Endothelial cell of umbilical vein (primary cell): Measurements from ENCODE around the gene INSIG2. TPM values are rescaled to one million over a fixed set of nuclear protein-coding genes. Genes with fewer than 3 reads are reported as not detected.

ENCODE experiments used
- BruUV-seq: library from RNA; stranded (reverse); fragments of 400-500 nt; replicated peaks from 2 replicates; lab custom pipeline; 2021; lab: Mats Ljungman, UMichigan
- CTCF ChIA-PET: fragments of 300-600, 350-600 bp; sonication (Branson Sonifier 250); formaldehyde crosslinking; loops from one replicate; lab custom pipeline; 2021; ENCODE audit warnings: antibody characterized with exemption, inconsistent platforms; lab: Charles Lee
- POLR2A ChIA-PET: fragments of 300-600, 350-600 bp; sonication (Branson Sonifier 250); formaldehyde crosslinking; loops from one replicate; lab custom pipeline; 2021; ENCODE audit warnings: antibody characterized with exemption, inconsistent platforms; lab: Charles Lee
- DNase-seq: peaks from one replicate; pipeline ENCODE4 v3.0.0-alpha.2; 2011; ENCODE audit warnings: low read depth, low spot score
- FAIRE-seq: peaks from 2 replicates; lab custom pipeline; 2011; peaks lifted over from hg19 to GRCh38; lab: Jason Lieb, UNC
- H2AFZ ChIP-seq: 2 replicates; pipeline ENCODE4 v1.6.0; 2012; ENCODE audit warnings: low read depth, low read length, control low read depth, inconsistent platforms
- H3K27ac ChIP-seq: 2 replicates; pipeline ENCODE4 v1.5.1; 2011; ENCODE audit warnings: low read depth, mild to moderate bottlenecking, control low read depth, low read length, moderate library complexity; ENCODE audit not compliant: insufficient read depth
- H3K27me3 ChIP-seq, 2 experiments: 2 replicates each; pipeline versions ENCODE4 v1.6.0 to v1.6.1; 2011; ENCODE audit warnings: low read length in 2 of 2, mixed read lengths in 1 of 2; ENCODE audit not compliant: control insufficient read depth in 2 of 2, insufficient read depth in 2 of 2
- H3K36me3 ChIP-seq, 2 experiments: 2 replicates in 1 of 2; 3 replicates in 1 of 2; pipeline ENCODE4 v1.5.1; 2011; ENCODE audit warnings: low read length in 2 of 2, mild to moderate bottlenecking in 1 of 2, moderate library complexity in 1 of 2; ENCODE audit not compliant: control insufficient read depth in 2 of 2, insufficient read depth in 2 of 2; ENCODE audit errors: extremely low read depth in 1 of 2
- H3K4me1 ChIP-seq: 3 replicates; pipeline ENCODE4 v1.5.1; 2011; ENCODE audit warnings: mild to moderate bottlenecking, low read length; ENCODE audit not compliant: control insufficient read depth, insufficient read depth; ENCODE audit errors: extremely low read depth
- H3K4me2 ChIP-seq: 2 replicates; pipeline ENCODE4 v1.6.1; 2011; ENCODE audit warnings: low read length, control low read depth, mixed read lengths; ENCODE audit not compliant: insufficient read depth
- H3K4me3 ChIP-seq, 3 experiments: fragments of 200-600 bp in 1 of 3; sonication (generic), shearing (Covaris generic) in 1 of 3; replicated peaks in 1 of 3; 2 replicates each; pipeline ENCODE4 v1.5.1; 2011 to 2016; ENCODE audit warnings: control low read depth in 3 of 3, low read length in 3 of 3, mild to moderate bottlenecking in 2 of 3, inconsistent platforms in 1 of 3, low read depth in 1 of 3, moderate library complexity in 1 of 3; ENCODE audit not compliant: insufficient read depth in 1 of 3
- H3K79me2 ChIP-seq: 2 replicates; pipeline ENCODE4 v1.6.0; 2012; ENCODE audit warnings: low read length, inconsistent platforms; ENCODE audit not compliant: control insufficient read depth, insufficient read depth
- H3K9ac ChIP-seq: replicated peaks from 2 replicates; pipeline ENCODE3; 2011; ENCODE audit warnings: low read length, control low read depth; ENCODE audit not compliant: insufficient read depth; ENCODE audit errors: extremely low read depth
- H3K9me1 ChIP-seq: replicated peaks from 3 replicates; pipeline ENCODE4 v1.6.0; 2011; ENCODE audit warnings: mild to moderate bottlenecking, low read length; ENCODE audit not compliant: control insufficient read depth, insufficient read depth; ENCODE audit errors: extremely low read depth
- H3K9me3 ChIP-seq: replicated peaks from 2 replicates; pipeline ENCODE4 v1.5.1; 2012; ENCODE audit warnings: low read length, inconsistent platforms; ENCODE audit not compliant: control insufficient read depth, insufficient read depth
- H4K20me1 ChIP-seq: replicated peaks from 2 replicates; pipeline ENCODE3; 2011; ENCODE audit warnings: mild to moderate bottlenecking, low read length; ENCODE audit not compliant: control insufficient read depth, insufficient read depth; ENCODE audit errors: extremely low read depth
- CTCF ChIP-seq, 2 donors: IDR thresholded peaks; 1 replicate in 1 of 2; 2 replicates in 1 of 2; pipeline ENCODE4 v1.5.1; 2011; ENCODE audit warnings: low read length in 2 of 2, mild to moderate bottlenecking in 2 of 2, moderate library complexity in 2 of 2, control low read depth in 1 of 2, inconsistent platforms in 1 of 2, low read depth in 1 of 2; ENCODE audit not compliant: insufficient read depth in 1 of 2; ENCODE audit errors: extremely low read depth in 1 of 2
- EZH2 ChIP-seq: IDR thresholded peaks from 2 replicates; pipeline ENCODE4 v1.6.1; 2012; ENCODE audit warnings: borderline replicate concordance, low read depth, mild to moderate bottlenecking, moderate library complexity, low read length, inconsistent platforms; ENCODE audit not compliant: severe bottlenecking
- FOS ChIP-seq: IDR thresholded peaks from 2 replicates; pipeline ENCODE4 v1.6.1; 2011; ENCODE audit warnings: mild to moderate bottlenecking, low read length, moderate library complexity, borderline replicate concordance; ENCODE audit not compliant: insufficient read depth
- GATA2 ChIP-seq: IDR thresholded peaks from 2 replicates; pipeline ENCODE4 v1.7.0; 2011; ENCODE audit warnings: low read depth, mild to moderate bottlenecking, moderate library complexity, mixed read lengths, low read length; ENCODE audit not compliant: insufficient read length, insufficient read depth
- JUN ChIP-seq: IDR thresholded peaks from 2 replicates; pipeline ENCODE4 v1.6.1; 2011; ENCODE audit warnings: borderline replicate concordance, low read depth; ENCODE audit not compliant: insufficient read length, insufficient read depth
- MAX ChIP-seq: IDR thresholded peaks from 2 replicates; pipeline ENCODE4 v1.6.1; 2011; ENCODE audit not compliant: insufficient read depth, insufficient read length
- MYC ChIP-seq: IDR thresholded peaks from one replicate; pipeline ENCODE4 v1.6.1; 2011; ENCODE audit warnings: mild to moderate bottlenecking, low read depth, low read length
- POLR2A ChIP-seq: IDR thresholded peaks from 2 replicates; pipeline ENCODE4 v1.6.1; 2012; ENCODE audit warnings: low read depth, mild to moderate bottlenecking, control low read depth, low read length
- POLR2AphosphoS5 ChIP-seq: IDR thresholded peaks from 2 replicates; pipeline ENCODE4 v1.6.1; 2012; ENCODE audit warnings: low read depth, mild to moderate bottlenecking, control low read depth, low read length, moderate library complexity; ENCODE audit not compliant: insufficient read depth
- dilution Hi-C: fragments of 300-500 bp; cut with MboI; formaldehyde crosslinking; loops from one replicate; pipeline ENCODE4 v1.15.0; 2019; ENCODE audit warnings: low sequenced_read_pairs; ENCODE audit not compliant: extremely low pct_ligation_motif_present
- intact Hi-C: fragments of 100-400 bp; cut with micrococcal nuclease; formaldehyde crosslinking; loops from one replicate; pipeline ENCODE4 v1.10.0; 2022
- polyA plus RNA-seq, 4 experiments: library from polyadenylated mRNA; depleted of rRNA in 3 of 4; stranded (reverse) in 3 of 4; unstranded in 1 of 4; fragments of >200 nt; gene quantifications; 2 replicates each; pipeline versions ENCODE4 v1.2.1 to v1.2.3, GENCODE V29; 2011 to 2012; ENCODE audit warnings: missing spikeins in 1 of 4
- total RNA-seq: library from RNA; stranded (reverse); gene quantifications from 2 replicates; pipeline ENCODE4 v1.2.3, GENCODE V29; 2021

Gene INSIG2
- total and polyA plus RNA-seq, 2 donors (not counting 3 experiments of a cell fraction or from before 2014, with no cell fraction given) = 24.1 to 26.9 TPM

GRCh38 chr2:118106926-118107325, 18.7 kb downstream of the INSIG2 start:
- H3K4me3 ChIP-seq = no peak overlapping the region
- no TSS peak for BruUV-seq
- H3K9me3 ChIP-seq = no peaks in the 10 kb centered on the region
- peaks cover 3% of the 10 kb centered on the region for H3K4me1 ChIP-seq
- H4K20me1 ChIP-seq = no peaks in the 10 kb centered on the region
- H3K4me2 ChIP-seq = no peak overlapping the region
- TF ChIP-seq CTCF (IDR thresholded peaks at IDR 0.05; ENCODE audit: extremely low read depth in 1 of 2, insufficient read depth in 1 of 2, low read depth in 1 of 2, low read length in 2 of 2) = no peak
- no peak for TF ChIP-seq MAX
- TF ChIP-seq EZH2 = no peak
- no peak for TF ChIP-seq POLR2AphosphoS5
- no peak for TF ChIP-seq MYC
- TF ChIP-seq JUN = no peak
- no peak for TF ChIP-seq POLR2A
- no peak for TF ChIP-seq FOS
- TF ChIP-seq GATA2 = no peak
- CTCF ChIA-PET = no interaction called here
- POLR2A ChIA-PET = no interaction called here
- peaks cover 2% of the 10 kb centered on the region for H3K79me2 ChIP-seq
- no peak overlapping the region for H3K27ac ChIP-seq
- H3K27me3 ChIP-seq = no peaks in the 10 kb centered on the region
- intact Hi-C loops (no loop called here), dilution Hi-C loops (no loop called here)
- no peak for DNase-seq
- H3K9me1 ChIP-seq = no peaks in the 10 kb centered on the region
- FAIRE-seq = peak; percentile 28
- no peak overlapping the region for H3K9ac ChIP-seq
- H3K36me3 ChIP-seq = peaks cover 0 to 5% of the 10 kb centered on the region in 2 experiments
- no peak overlapping the region for H2AFZ ChIP-seq
